ENCODE measurements around the gene NGB. TPM values are rescaled to one million over a fixed set of nuclear protein-coding genes. Genes with fewer than 3 reads are reported as not detected.
"Not testable (repeated sequence)": the region's sequence is repeated elsewhere in the genome, so short reads cannot be mapped to it uniquely, and the experiment has no call there.

The NGB gene
- total RNA-seq, 1 donor from 2014 or later: 0.12 TPM

- H3K4me3 ChIP-seq (ENCODE audit: low read depth, low read length): no peak overlapping the region
- no peak for TF ChIP-seq CTCF (conservative IDR thresholded peaks at IDR 0.05; ENCODE audit: low read depth, low read length)
- DNase-seq (ENCODE audit: low read depth): no peak
These were observed 10.9 kb upstream of the NGB start for GRCh38 chr14:77281852-77282410.

- DNase-seq (ENCODE audit: low read depth); H3K4me3 ChIP-seq (ENCODE audit: low read depth, low read length): not testable (repeated sequence)
These were observed 9.9 kb upstream of the NGB start for GRCh38 chr14:77280921-77281320.

- no peak for TF ChIP-seq CTCF (conservative IDR thresholded peaks at IDR 0.05; ENCODE audit: low read depth, low read length)
- no peak for DNase-seq (ENCODE audit: low read depth)
- no peak overlapping the region for H3K4me3 ChIP-seq (ENCODE audit: low read depth, low read length)
These were observed 8.7 kb upstream of the NGB start for GRCh38 chr14:77279719-77280118.

- no peak overlapping the region for H3K4me3 ChIP-seq (ENCODE audit: low read depth, low read length)
- no peak for DNase-seq (ENCODE audit: low read depth)
- TF ChIP-seq CTCF (conservative IDR thresholded peaks at IDR 0.05; ENCODE audit: low read depth, low read length): no peak
These were observed 7.6 kb upstream of the NGB start for GRCh38 chr14:77278461-77279230.

- TF ChIP-seq CTCF (conservative IDR thresholded peaks at IDR 0.05; ENCODE audit: low read depth, low read length): no peak
These were observed 6.0 kb upstream of the NGB start for GRCh38 chr14:77276959-77277358.

GRCh38 chr14:77276295-77276935 is 5.4 kb upstream of the NGB start:
- H3K4me3 ChIP-seq (ENCODE audit: low read depth, low read length): no peak overlapping the region
- no peak for TF ChIP-seq CTCF (conservative IDR thresholded peaks at IDR 0.05; ENCODE audit: low read depth, low read length)
- DNase-seq (ENCODE audit: low read depth): no peak

More at GRCh38 chr14:77276959-77277358, 6.0 kb upstream of the NGB start:
- DNase-seq (ENCODE audit: low read depth): no peak
- no peak overlapping the region for H3K4me3 ChIP-seq (ENCODE audit: low read depth, low read length)

- TF ChIP-seq CTCF (conservative IDR thresholded peaks at IDR 0.05; ENCODE audit: low read depth, low read length): no peak
- no peak overlapping the region for H3K4me3 ChIP-seq (ENCODE audit: low read depth, low read length)
- DNase-seq (ENCODE audit: low read depth): no peak
These were observed 4.6 kb upstream of the NGB start for GRCh38 chr14:77275601-77276017.
